GM23338 (cell line): ENCODE data around the gene PRPF4.

Experiments
- CTCF ChIP-seq, 2 experiments: fragments of 200-600 bp in 1 of 2; sonication (generic) in 1 of 2; conservative IDR thresholded peaks; 2 replicates each; pipeline versions ENCODE4 v1.5.1 to v1.6.1; 2016 to 2017; ENCODE audit warnings: antibody characterized with exemption in 2 of 2, low read depth in 2 of 2, mild to moderate bottlenecking in 2 of 2, moderate library complexity in 1 of 2
- POLR2AphosphoS5 ChIP-seq: IDR thresholded peaks from 2 replicates; pipeline ENCODE4 v1.6.1; 2016; ENCODE audit warnings: antibody characterized with exemption, low read depth

- no peak for TF ChIP-seq CTCF (conservative IDR thresholded peaks at IDR 0.05; ENCODE audit: low read depth in 2 of 2)
- no peak for TF ChIP-seq POLR2AphosphoS5
Observed at GRCh38 chr9:113269355-113269754, 6.1 kb upstream of the PRPF4 start.
